ENCODE results near the gene ASTL. TPM values are rescaled to one million over a fixed set of nuclear protein-coding genes. Genes with fewer than 3 reads are reported as not detected.
A peak's percentile ranks its signal among the peaks of the same experiment; 100 is the strongest.

The ASTL gene
- total RNA-seq, 2 donors from 2014 or later = not detected

GRCh38 chr2:96103761-96104486, 34.4 kb downstream of the ASTL start:
- Histone ChIP-seq H3K27ac (no peak overlapping the region), H3K27me3 (no peaks in the 10 kb centered on the region), H3K9me3 (peaks cover 0 to 13% (median 0%) of the 10 kb centered on the region in 3 donors), H3K36me3 (replicated peaks in 1 of 2; ENCODE audit: insufficient read depth in 1 of 2, low read depth in 2 of 2) (no peaks in the 10 kb centered on the region), H3K4me1 (no peaks in the 10 kb centered on the region), H3K4me3 (no peak overlapping the region)
- 44 to 59% methylated on average over 6 of the region's 6 CpGs for WGBS, 2 donors
- intact Hi-C loops (cut with DNase I) = no loop called here
- TF ChIP-seq CTCF (IDR thresholded peaks at IDR 0.05) = no peak
- DNase-seq (peak in 3 of 4 donors; percentile 1 to 3 (median 2)), ATAC-seq (no peak)

GRCh38 chr2:96103187-96103601, 35.1 kb downstream of the ASTL start:
- H3K36me3 ChIP-seq (replicated peaks in 1 of 2; ENCODE audit: insufficient read depth in 1 of 2, low read depth in 2 of 2) = no peaks in the 10 kb centered on the region
- TF ChIP-seq CTCF (IDR thresholded peaks at IDR 0.05) = no peak
- no peak for TF ChIP-seq POLR2A (IDR thresholded peaks at IDR 0.05)
- H3K4me1 ChIP-seq = no peaks in the 10 kb centered on the region
- H3K27me3 ChIP-seq = no peaks in the 10 kb centered on the region
- WGBS, 2 donors = 72 to 87% methylated on average over 2 to 8 of the region's 8 CpGs
- intact Hi-C loops (cut with DNase I) = no loop called here
- no peak overlapping the region for H3K27ac ChIP-seq
- H3K9me3 ChIP-seq = peaks cover 0 to 13% (median 0%) of the 10 kb centered on the region in 3 donors
- DNase-seq (peak in 1 of 4 donors; percentile 4), ATAC-seq (no peak)
- no peak overlapping the region for H3K4me3 ChIP-seq

GRCh38 chr2:96102596-96103186, 35.6 kb downstream of the ASTL start:
- Histone ChIP-seq H3K9me3 (peaks cover 0 to 13% (median 0%) of the 10 kb centered on the region in 3 donors), H3K27ac (no peak overlapping the region), H3K27me3 (no peaks in the 10 kb centered on the region), H3K4me1 (no peaks in the 10 kb centered on the region), H3K36me3 (replicated peaks in 1 of 2; ENCODE audit: insufficient read depth in 1 of 2, low read depth in 2 of 2) (no peaks in the 10 kb centered on the region), H3K4me3 (no peak overlapping the region)
- no peak for ATAC-seq
- TF ChIP-seq CTCF (IDR thresholded peaks at IDR 0.05) (no peak), POLR2A (IDR thresholded peaks at IDR 0.05) (no peak)
- DNase-seq = peak in 1 of 4 donors; percentile 7
- intact Hi-C loops (cut with DNase I) = no loop called here
- WGBS, 2 donors = 93 to 96% methylated on average over 13 to 15 of the region's 15 CpGs

GRCh38 chr2:96100893-96101304, 37.4 kb downstream of the ASTL start:
- ATAC-seq (no peak), DNase-seq (peak in 2 of 4 donors; percentile 1 to 7)
- intact Hi-C loops (cut with DNase I) = no loop called here
- Histone ChIP-seq H3K36me3 (replicated peaks in 1 of 2; ENCODE audit: insufficient read depth in 1 of 2, low read depth in 2 of 2) (no peaks in the 10 kb centered on the region), H3K9me3 (peaks cover 0 to 13% (median 0%) of the 10 kb centered on the region in 3 donors), H3K4me1 (no peaks in the 10 kb centered on the region), H3K4me3 (no peak overlapping the region), H3K27ac (no peak overlapping the region), H3K27me3 (no peaks in the 10 kb centered on the region)
- WGBS, 2 donors = 67 to 88% methylated on average over 3 of the region's 3 CpGs
- TF ChIP-seq POLR2A (IDR thresholded peaks at IDR 0.05) = no peak
- no peak for TF ChIP-seq CTCF (IDR thresholded peaks at IDR 0.05)

Data from body of pancreas (tissue), 4 donors.